Endothelial cell of umbilical vein (primary cell): ENCODE results near the gene CSNK2A3. TPM values are rescaled to one million over a fixed set of nuclear protein-coding genes. Genes with fewer than 3 reads are reported as not detected.

Source experiments
- BruUV-seq: library from RNA; stranded (reverse); fragments of 400-500 nt; replicated peaks from 2 replicates; lab custom pipeline; 2021; lab: Mats Ljungman, UMichigan
- CTCF ChIA-PET: fragments of 300-600, 350-600 bp; sonication (Branson Sonifier 250); formaldehyde crosslinking; loops from one replicate; lab custom pipeline; 2021; ENCODE audit warnings: antibody characterized with exemption, inconsistent platforms; lab: Charles Lee
- POLR2A ChIA-PET: fragments of 300-600, 350-600 bp; sonication (Branson Sonifier 250); formaldehyde crosslinking; loops from one replicate; lab custom pipeline; 2021; ENCODE audit warnings: antibody characterized with exemption, inconsistent platforms; lab: Charles Lee
- DNase-seq: peaks from one replicate; pipeline ENCODE4 v3.0.0-alpha.2; 2011; ENCODE audit warnings: low read depth, low spot score
- FAIRE-seq: peaks from 2 replicates; lab custom pipeline; 2011; peaks lifted over from hg19 to GRCh38; lab: Jason Lieb, UNC
- H2AFZ ChIP-seq: 2 replicates; pipeline ENCODE4 v1.6.0; 2012; ENCODE audit warnings: low read depth, low read length, control low read depth, inconsistent platforms
- H3K27ac ChIP-seq: 2 replicates; pipeline ENCODE4 v1.5.1; 2011; ENCODE audit warnings: low read depth, mild to moderate bottlenecking, control low read depth, low read length, moderate library complexity; ENCODE audit not compliant: insufficient read depth
- H3K27me3 ChIP-seq, 2 experiments: 2 replicates each; pipeline versions ENCODE4 v1.6.0 to v1.6.1; 2011; ENCODE audit warnings: low read length in 2 of 2, mixed read lengths in 1 of 2; ENCODE audit not compliant: control insufficient read depth in 2 of 2, insufficient read depth in 2 of 2
- H3K36me3 ChIP-seq, 2 experiments: 2 replicates in 1 of 2; 3 replicates in 1 of 2; pipeline ENCODE4 v1.5.1; 2011; ENCODE audit warnings: low read length in 2 of 2, mild to moderate bottlenecking in 1 of 2, moderate library complexity in 1 of 2; ENCODE audit not compliant: control insufficient read depth in 2 of 2, insufficient read depth in 2 of 2; ENCODE audit errors: extremely low read depth in 1 of 2
- H3K4me1 ChIP-seq: 3 replicates; pipeline ENCODE4 v1.5.1; 2011; ENCODE audit warnings: mild to moderate bottlenecking, low read length; ENCODE audit not compliant: control insufficient read depth, insufficient read depth; ENCODE audit errors: extremely low read depth
- H3K4me2 ChIP-seq: 2 replicates; pipeline ENCODE4 v1.6.1; 2011; ENCODE audit warnings: low read length, control low read depth, mixed read lengths; ENCODE audit not compliant: insufficient read depth
- H3K4me3 ChIP-seq, 3 experiments: fragments of 200-600 bp in 1 of 3; sonication (generic), shearing (Covaris generic) in 1 of 3; replicated peaks in 1 of 3; 2 replicates each; pipeline ENCODE4 v1.5.1; 2011 to 2016; ENCODE audit warnings: control low read depth in 3 of 3, low read length in 3 of 3, mild to moderate bottlenecking in 2 of 3, inconsistent platforms in 1 of 3, low read depth in 1 of 3, moderate library complexity in 1 of 3; ENCODE audit not compliant: insufficient read depth in 1 of 3
- H3K79me2 ChIP-seq: 2 replicates; pipeline ENCODE4 v1.6.0; 2012; ENCODE audit warnings: low read length, inconsistent platforms; ENCODE audit not compliant: control insufficient read depth, insufficient read depth
- H3K9ac ChIP-seq: replicated peaks from 2 replicates; pipeline ENCODE3; 2011; ENCODE audit warnings: low read length, control low read depth; ENCODE audit not compliant: insufficient read depth; ENCODE audit errors: extremely low read depth
- H3K9me1 ChIP-seq: replicated peaks from 3 replicates; pipeline ENCODE4 v1.6.0; 2011; ENCODE audit warnings: mild to moderate bottlenecking, low read length; ENCODE audit not compliant: control insufficient read depth, insufficient read depth; ENCODE audit errors: extremely low read depth
- H3K9me3 ChIP-seq: replicated peaks from 2 replicates; pipeline ENCODE4 v1.5.1; 2012; ENCODE audit warnings: low read length, inconsistent platforms; ENCODE audit not compliant: control insufficient read depth, insufficient read depth
- H4K20me1 ChIP-seq: replicated peaks from 2 replicates; pipeline ENCODE3; 2011; ENCODE audit warnings: mild to moderate bottlenecking, low read length; ENCODE audit not compliant: control insufficient read depth, insufficient read depth; ENCODE audit errors: extremely low read depth
- CTCF ChIP-seq, 2 donors: IDR thresholded peaks; 1 replicate in 1 of 2; 2 replicates in 1 of 2; pipeline ENCODE4 v1.5.1; 2011; ENCODE audit warnings: low read length in 2 of 2, mild to moderate bottlenecking in 2 of 2, moderate library complexity in 2 of 2, control low read depth in 1 of 2, inconsistent platforms in 1 of 2, low read depth in 1 of 2; ENCODE audit not compliant: insufficient read depth in 1 of 2; ENCODE audit errors: extremely low read depth in 1 of 2
- EZH2 ChIP-seq: IDR thresholded peaks from 2 replicates; pipeline ENCODE4 v1.6.1; 2012; ENCODE audit warnings: borderline replicate concordance, low read depth, mild to moderate bottlenecking, moderate library complexity, low read length, inconsistent platforms; ENCODE audit not compliant: severe bottlenecking
- FOS ChIP-seq: IDR thresholded peaks from 2 replicates; pipeline ENCODE4 v1.6.1; 2011; ENCODE audit warnings: mild to moderate bottlenecking, low read length, moderate library complexity, borderline replicate concordance; ENCODE audit not compliant: insufficient read depth
- GATA2 ChIP-seq: IDR thresholded peaks from 2 replicates; pipeline ENCODE4 v1.7.0; 2011; ENCODE audit warnings: low read depth, mild to moderate bottlenecking, moderate library complexity, mixed read lengths, low read length; ENCODE audit not compliant: insufficient read length, insufficient read depth
- JUN ChIP-seq: IDR thresholded peaks from 2 replicates; pipeline ENCODE4 v1.6.1; 2011; ENCODE audit warnings: borderline replicate concordance, low read depth; ENCODE audit not compliant: insufficient read length, insufficient read depth
- MYC ChIP-seq: IDR thresholded peaks from one replicate; pipeline ENCODE4 v1.6.1; 2011; ENCODE audit warnings: mild to moderate bottlenecking, low read depth, low read length
- POLR2A ChIP-seq: IDR thresholded peaks from 2 replicates; pipeline ENCODE4 v1.6.1; 2012; ENCODE audit warnings: low read depth, mild to moderate bottlenecking, control low read depth, low read length
- POLR2AphosphoS5 ChIP-seq: IDR thresholded peaks from 2 replicates; pipeline ENCODE4 v1.6.1; 2012; ENCODE audit warnings: low read depth, mild to moderate bottlenecking, control low read depth, low read length, moderate library complexity; ENCODE audit not compliant: insufficient read depth
- dilution Hi-C: fragments of 300-500 bp; cut with MboI; formaldehyde crosslinking; loops from one replicate; pipeline ENCODE4 v1.15.0; 2019; ENCODE audit warnings: low sequenced_read_pairs; ENCODE audit not compliant: extremely low pct_ligation_motif_present
- intact Hi-C: fragments of 100-400 bp; cut with micrococcal nuclease; formaldehyde crosslinking; loops from one replicate; pipeline ENCODE4 v1.10.0; 2022
- polyA plus RNA-seq, 4 experiments: library from polyadenylated mRNA; depleted of rRNA in 3 of 4; stranded (reverse) in 3 of 4; unstranded in 1 of 4; fragments of >200 nt; gene quantifications; 2 replicates each; pipeline versions ENCODE4 v1.2.1 to v1.2.3, GENCODE V29; 2011 to 2012; ENCODE audit warnings: missing spikeins in 1 of 4
- total RNA-seq: library from RNA; stranded (reverse); gene quantifications from 2 replicates; pipeline ENCODE4 v1.2.3, GENCODE V29; 2021
- TF ChIP-seq, protein P1 (sequence below): IDR thresholded peaks from 2 replicates; pipeline ENCODE4 v1.6.1; 2011; ENCODE audit not compliant: insufficient read depth, insufficient read length

CSNK2A3 gene
- total and polyA plus RNA-seq, 2 donors (not counting 3 experiments of a cell fraction or from before 2014, with no cell fraction given) = 0.41 TPM; not detected in 1

DNA sequence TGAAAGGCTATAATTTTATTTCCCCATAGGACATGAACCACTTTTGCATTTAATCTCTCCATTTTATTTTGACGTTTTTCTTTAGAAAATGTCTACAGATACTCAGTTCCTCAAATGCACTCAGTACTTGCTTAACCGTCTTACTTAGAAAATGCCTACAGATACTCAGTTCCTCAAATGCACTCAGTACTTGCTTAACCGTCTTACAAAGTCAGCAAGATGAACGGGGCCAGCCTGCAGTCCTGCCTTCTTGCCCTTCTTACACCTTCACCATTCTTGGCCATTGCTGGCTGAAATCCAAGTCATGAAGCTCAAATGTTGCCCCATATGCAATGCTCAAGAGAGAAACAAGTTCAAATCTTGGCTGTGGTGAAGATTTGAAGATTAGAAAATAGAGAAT, 34.1 kb downstream of the CSNK2A3 start:
- no TSS peak for BruUV-seq
- FAIRE-seq (no peak), DNase-seq (no peak)
- Histone ChIP-seq H3K27ac (no peak overlapping the region), H3K4me3 (no peak overlapping the region), H3K4me2 (no peak overlapping the region), H4K20me1 (no peaks in the 10 kb centered on the region), H2AFZ (no peak overlapping the region), H3K36me3 (no peaks in the 10 kb centered on the region), H3K4me1 (no peaks in the 10 kb centered on the region), H3K79me2 (no peaks in the 10 kb centered on the region), H3K9ac (no peak overlapping the region), H3K9me1 (no peaks in the 10 kb centered on the region), H3K27me3 (no peaks in the 10 kb centered on the region), H3K9me3 (no peaks in the 10 kb centered on the region)
- intact Hi-C loops (no loop called here), dilution Hi-C loops (no loop called here)
- CTCF ChIA-PET = no interaction called here
- TF ChIP-seq FOS = no peak
- no peak for TF ChIP-seq MYC
- no peak for TF ChIP-seq CTCF (IDR thresholded peaks at IDR 0.05; ENCODE audit: extremely low read depth in 1 of 2, insufficient read depth in 1 of 2, low read depth in 1 of 2, low read length in 2 of 2)
- TF ChIP-seq, protein P1, sequence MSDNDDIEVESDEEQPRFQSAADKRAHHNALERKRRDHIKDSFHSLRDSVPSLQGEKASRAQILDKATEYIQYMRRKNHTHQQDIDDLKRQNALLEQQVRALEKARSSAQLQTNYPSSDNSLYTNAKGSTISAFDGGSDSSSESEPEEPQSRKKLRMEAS = no peak
- TF ChIP-seq GATA2 = no peak
- no peak for TF ChIP-seq POLR2AphosphoS5
- TF ChIP-seq JUN = no peak
- TF ChIP-seq EZH2 = no peak
- no peak for TF ChIP-seq POLR2A
- POLR2A ChIA-PET = no interaction called here
